SU-DHL-6 (cell line): ENCODE measurements around the gene SLC5A11.

Experiments
- H2AFZ ChIP-seq: fragments of 200-600 bp; sonication (generic); 2 replicates; pipeline ENCODE4 v1.6.1; 2014; ENCODE audit warnings: low read depth, mild to moderate bottlenecking, moderate library complexity, mixed read lengths, antibody characterized with exemption, low read length; ENCODE audit not compliant: severe bottlenecking
- H3F3A ChIP-seq: fragments of 200-600 bp; shearing (Covaris generic); 2 replicates; pipeline ENCODE4 v1.6.0; 2016; ENCODE audit warnings: antibody characterized with exemption, mild to moderate bottlenecking; ENCODE audit not compliant: insufficient read depth
- H3K27ac ChIP-seq: fragments of 200-600 bp; sonication (generic); 2 replicates; pipeline ENCODE4 v1.5.1; 2016; ENCODE audit warnings: low read depth, mild to moderate bottlenecking, low read length, moderate library complexity, mixed read lengths
- H3K27me3 ChIP-seq: fragments of 200-600 bp; sonication (generic), shearing (Covaris generic); 2 replicates; pipeline ENCODE4 v1.6.0; 2014; ENCODE audit warnings: mild to moderate bottlenecking, low read length
- H3K36me3 ChIP-seq: fragments of 200-600 bp; sonication (generic); 2 replicates; pipeline ENCODE4 v1.6.1; 2014; ENCODE audit warnings: mild to moderate bottlenecking, low read length, mixed read lengths
- H3K4me2 ChIP-seq: fragments of 300-600, 200-600 bp; shearing (Covaris generic), sonication (generic); 2 replicates; pipeline ENCODE4 v1.6.0; 2014; ENCODE audit warnings: low read length, low read depth, mild to moderate bottlenecking; ENCODE audit not compliant: poor library complexity, severe bottlenecking
- H3K4me3 ChIP-seq: fragments of 200-600 bp; sonication (generic); 2 replicates; pipeline ENCODE4 v1.5.1; 2014; ENCODE audit warnings: antibody characterized with exemption, low read length, mild to moderate bottlenecking, mixed read lengths; ENCODE audit not compliant: insufficient read depth, poor library complexity, severe bottlenecking
- H3K79me2 ChIP-seq: fragments of 200-600 bp; sonication (generic); 2 replicates; pipeline ENCODE4 v1.6.1; 2014; ENCODE audit warnings: mild to moderate bottlenecking, low read length, moderate library complexity; ENCODE audit not compliant: insufficient read depth
- H3K9ac ChIP-seq: fragments of 200-600 bp; sonication (generic); 2 replicates; pipeline ENCODE4 v1.7.0; 2014; ENCODE audit warnings: mild to moderate bottlenecking, low read length
- H3K9me2 ChIP-seq: fragments of 200-600 bp; sonication (generic); replicated peaks from 2 replicates; pipeline ENCODE4 v1.6.1; 2014; ENCODE audit warnings: low read length; ENCODE audit not compliant: insufficient read depth
- H3K9me3 ChIP-seq: fragments of 200-600 bp; sonication (generic); 2 replicates; pipeline ENCODE4 v1.6.1; 2014; ENCODE audit warnings: low read length, mixed read lengths; ENCODE audit not compliant: insufficient read depth
- H4K20me1 ChIP-seq: fragments of 200-600 bp; sonication (generic); 2 replicates; pipeline ENCODE4 v1.6.1; 2014; ENCODE audit warnings: low read depth, mild to moderate bottlenecking, antibody characterized with exemption, low read length, moderate library complexity, mixed read lengths
- CTCF ChIP-seq: fragments of 200-600 bp; sonication (generic); IDR thresholded peaks from one replicate; pipeline ENCODE4 v1.5.1; 2017; ENCODE audit warnings: antibody characterized with exemption, mild to moderate bottlenecking, low read length, moderate library complexity; ENCODE audit not compliant: insufficient read depth, poor library complexity, severe bottlenecking
- EZH2phosphoT487 ChIP-seq: fragments of 200-600 bp; sonication (generic), shearing (Covaris generic); conservative IDR thresholded peaks from 2 replicates; pipeline ENCODE4 v1.6.1; 2018; ENCODE audit warnings: mild to moderate bottlenecking, antibody characterized with exemption, low read length, moderate library complexity, mixed read lengths

The SLC5A11 gene

DNA sequence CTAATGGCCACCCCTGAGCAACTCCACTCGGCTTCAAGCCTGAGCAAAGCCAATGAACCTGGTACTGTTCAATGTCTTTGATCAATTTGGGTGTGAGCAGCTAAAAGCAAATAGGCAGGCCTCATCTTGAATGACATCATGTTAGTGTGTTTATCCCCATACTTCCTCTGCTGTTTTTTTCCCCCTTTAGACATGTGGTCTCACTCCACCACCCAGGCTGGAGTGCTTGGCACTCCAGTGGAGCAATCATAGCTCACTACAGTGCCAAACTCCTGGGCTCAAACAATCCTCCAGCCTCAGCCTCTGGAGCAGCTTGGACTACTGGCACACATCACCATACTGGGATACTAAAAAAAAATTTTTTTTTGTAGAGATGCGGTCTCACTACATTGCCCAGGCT, 94.0 kb downstream of the SLC5A11 start:
- H3K36me3 ChIP-seq: peaks cover 2% of the 10 kb centered on the region; the same call in 1 of the 2 replicates

GRCh38 chr16:24943471-24943870, 97.7 kb downstream of the SLC5A11 start:
- no peaks in the 10 kb centered on the region for H3F3A ChIP-seq
- H3K36me3 ChIP-seq: peaks cover 6% of the 10 kb centered on the region; the same call in 1 of the 2 replicates
- no peaks in the 10 kb centered on the region for H3K79me2 ChIP-seq
- H3K9me3 ChIP-seq: no peaks in the 10 kb centered on the region
- no peak for TF ChIP-seq EZH2phosphoT487
- TF ChIP-seq CTCF: no peak
- no peak overlapping the region for H3K27ac ChIP-seq
- no peak overlapping the region for H3K4me2 ChIP-seq
- H3K9ac ChIP-seq: no peak overlapping the region
- no peaks in the 10 kb centered on the region for H4K20me1 ChIP-seq
- H3K27me3 ChIP-seq: no peaks in the 10 kb centered on the region
- H2AFZ ChIP-seq: no peak overlapping the region
- no peak overlapping the region for H3K4me3 ChIP-seq
- H3K9me2 ChIP-seq: no peaks in the 10 kb centered on the region

More for the DNA sequence above, 94.0 kb downstream of the SLC5A11 start:
- Histone ChIP-seq H3K79me2 (no peaks in the 10 kb centered on the region), H3K4me2 (no peak overlapping the region), H2AFZ (no peak overlapping the region), H3K27me3 (no peaks in the 10 kb centered on the region), H3K9me3 (no peaks in the 10 kb centered on the region), H3K27ac (no peak overlapping the region), H3F3A (no peaks in the 10 kb centered on the region), H3K9ac (no peak overlapping the region), H3K9me2 (no peaks in the 10 kb centered on the region), H3K4me3 (no peak overlapping the region), H4K20me1 (no peaks in the 10 kb centered on the region)
- no peak for TF ChIP-seq EZH2phosphoT487
- TF ChIP-seq CTCF: no peak

DNA sequence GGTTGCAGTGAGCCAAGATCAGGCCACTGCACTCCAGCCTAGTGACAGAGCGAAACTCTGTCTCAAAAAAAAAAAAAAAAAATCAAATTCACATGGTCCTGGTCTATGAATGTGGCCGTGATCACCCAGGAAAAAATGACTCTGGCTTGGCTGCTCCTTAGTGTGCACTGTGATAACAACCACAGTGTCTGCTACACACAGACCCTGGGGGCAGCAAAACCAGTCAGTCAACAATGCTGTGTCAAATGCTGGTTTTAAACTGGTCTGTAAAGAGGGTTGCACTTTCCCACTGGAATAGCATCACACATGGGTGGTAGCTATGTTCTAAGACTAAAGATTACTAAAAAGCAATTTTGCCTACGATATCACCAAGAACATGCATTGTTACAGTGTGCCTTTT, 98.4 kb downstream of the SLC5A11 start:
- TF ChIP-seq CTCF (no peak), EZH2phosphoT487 (no peak)
- Histone ChIP-seq H2AFZ (no peak overlapping the region), H3K4me3 (no peak overlapping the region), H3K9me2 (no peaks in the 10 kb centered on the region), H3K9ac (no peak overlapping the region), H3F3A (no peaks in the 10 kb centered on the region), H3K27ac (no peak overlapping the region), H3K9me3 (no peaks in the 10 kb centered on the region), H3K79me2 (no peaks in the 10 kb centered on the region), H4K20me1 (no peaks in the 10 kb centered on the region), H3K36me3 (peaks cover 10% of the 10 kb centered on the region; the same call in 1 of the 2 replicates), H3K4me2 (no peak overlapping the region), H3K27me3 (no peaks in the 10 kb centered on the region)
